HepG2 (cell line): ENCODE results near the gene ARL8B. TPM values are rescaled to one million over a fixed set of nuclear protein-coding genes. Genes with fewer than 3 reads are reported as not detected.
A peak's percentile ranks its signal among the peaks of the same experiment; 100 is the strongest.

Experiments used
- HMGA1 ChIP-seq: sonication (generic); formaldehyde crosslinking; conservative IDR thresholded peaks from 2 replicates; pipeline ENCODE4 v1.4.0; 2020; ENCODE audit warnings: missing genetic modification reagents
- IKZF4 ChIP-seq: sonication (generic); formaldehyde crosslinking; IDR thresholded peaks from 2 replicates; pipeline ENCODE4 v1.5.1; 2020; ENCODE audit warnings: borderline replicate concordance, mild to moderate bottlenecking, low read depth, missing genetic modification reagents; ENCODE audit errors: not compliant biosample characterization
- KDM2A ChIP-seq: sonication (generic); formaldehyde crosslinking; IDR thresholded peaks from 2 replicates; pipeline ENCODE4 v1.4.0; 2020; ENCODE audit warnings: low read depth, missing genetic modification reagents, borderline replicate concordance
- PAX8 ChIP-seq: sonication (generic); formaldehyde crosslinking; IDR thresholded peaks from 2 replicates; pipeline ENCODE4 v1.8.0; 2022; ENCODE audit warnings: mild to moderate bottlenecking, missing genetic modification reagents, borderline replicate concordance
- SIX4 ChIP-seq: sonication (generic); formaldehyde crosslinking; IDR thresholded peaks from 2 replicates; pipeline ENCODE4 v1.4.0; 2020; ENCODE audit warnings: missing genetic modification reagents
- SP140L ChIP-seq: sonication (generic); formaldehyde crosslinking; IDR thresholded peaks from 2 replicates; pipeline ENCODE4 v1.4.0; 2020; ENCODE audit warnings: missing genetic modification reagents, borderline replicate concordance
- STAG1 ChIP-seq: sonication (generic); formaldehyde crosslinking; IDR thresholded peaks from 2 replicates; pipeline ENCODE4 v1.4.0; 2020; ENCODE audit warnings: missing genetic modification reagents
- TBX3 ChIP-seq: fragments of 450-650 bp; IDR thresholded peaks from 2 replicates; pipeline ENCODE4 v1.6.1; 2017; ENCODE audit warnings: antibody characterized with exemption, mild to moderate bottlenecking, inconsistent platforms, borderline replicate concordance
- YY1 ChIP-seq: IDR thresholded peaks from 2 replicates; pipeline ENCODE4 v1.6.1; 2011; ENCODE audit warnings: low read length, low read depth, moderate library complexity, mild to moderate bottlenecking; ENCODE audit not compliant: insufficient read depth, insufficient replicate concordance
- ZC3H13 ChIP-seq: sonication (generic); formaldehyde crosslinking; IDR thresholded peaks from 2 replicates; pipeline ENCODE4 v1.8.1; 2023; ENCODE audit warnings: mild to moderate bottlenecking, missing genetic modification reagents, moderate library complexity
- ZNF207 ChIP-seq: fragments of 450-650 bp; IDR thresholded peaks from 2 replicates; pipeline ENCODE4 v1.6.1; 2016; ENCODE audit warnings: antibody characterized with exemption, borderline replicate concordance
- polyA plus RNA-seq, 8 experiments: library from polyadenylated mRNA; depleted of rRNA in 3 of 8; stranded (reverse) in 7 of 8; unstranded in 1 of 8; fragments of >200 nt; fragmentation: Illumina TruSeq in 4 of 8; extraction: Trizol in 4 of 8; gene quantifications; 2 replicates each; pipeline versions ENCODE4 v1.2.1 to v1.2.3, GENCODE V29; 2011 to 2016; ENCODE audit warnings: low read depth in 4 of 8, missing spikeins in 1 of 8, mixed read lengths in 1 of 8; ENCODE audit not compliant: insufficient read depth in 1 of 8
- total RNA-seq, 5 experiments: library from RNA; depleted of rRNA; stranded (reverse); fragments of >200 nt; fragmentation: Illumina TruSeq; extraction: Trizol; gene quantifications; 2 replicates each; pipeline ENCODE4 v1.2.3, GENCODE V29; 2016; ENCODE audit warnings: low read depth in 1 of 5
- TF ChIP-seq, protein P1 (sequence below): sonication (generic); formaldehyde crosslinking; IDR thresholded peaks from 2 replicates; pipeline ENCODE4 v1.5.1; 2020; ENCODE audit warnings: mild to moderate bottlenecking, missing genetic modification reagents, borderline replicate concordance
- TF ChIP-seq, protein P2 (sequence below): sonication (generic); formaldehyde crosslinking; IDR thresholded peaks from 2 replicates; pipeline ENCODE4 v1.9.0; 2021; ENCODE audit warnings: mild to moderate bottlenecking, missing genetic modification reagents
- TF ChIP-seq, protein P3 (sequence below): sonication (generic); formaldehyde crosslinking; conservative IDR thresholded peaks from 2 replicates; pipeline ENCODE4 v1.4.0; 2020; ENCODE audit warnings: mild to moderate bottlenecking, missing genetic modification reagents, moderate library complexity
- TF ChIP-seq, protein P4 (sequence below): conservative IDR thresholded peaks from 2 replicates; pipeline ENCODE4 v1.6.1; 2018; ENCODE audit warnings: missing genetic modification reagents

The ARL8B gene
- total and polyA plus RNA-seq, 2 of the 13 experiments (the other 11 are each of a cell fraction or from before 2014, with no cell fraction given): 23.5 to 30.4 TPM

DNA sequence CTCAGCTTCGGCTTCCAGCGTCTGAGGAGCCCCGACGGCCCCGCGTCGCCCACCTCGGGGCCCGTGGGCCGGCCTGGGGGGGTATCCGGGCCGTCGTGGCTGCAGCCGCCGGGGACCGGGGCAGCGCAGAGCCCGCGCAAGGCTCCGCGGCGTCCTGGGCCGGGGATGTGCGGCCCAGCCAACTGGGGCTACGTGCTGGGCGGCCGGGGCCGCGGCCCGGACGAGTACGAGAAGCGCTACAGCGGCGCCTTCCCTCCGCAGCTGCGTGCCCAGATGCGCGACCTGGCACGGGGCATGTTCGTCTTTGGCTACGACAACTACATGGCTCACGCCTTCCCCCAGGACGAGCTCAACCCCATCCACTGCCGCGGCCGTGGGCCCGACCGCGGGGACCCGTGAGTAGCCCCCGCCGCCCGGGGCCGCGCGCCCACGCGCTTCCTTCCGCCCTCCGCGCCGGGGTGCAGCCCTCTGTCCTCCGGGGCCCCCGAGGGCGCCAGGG lies 65.9 kb downstream of the ARL8B start (continued):
- TF ChIP-seq, protein P1, sequence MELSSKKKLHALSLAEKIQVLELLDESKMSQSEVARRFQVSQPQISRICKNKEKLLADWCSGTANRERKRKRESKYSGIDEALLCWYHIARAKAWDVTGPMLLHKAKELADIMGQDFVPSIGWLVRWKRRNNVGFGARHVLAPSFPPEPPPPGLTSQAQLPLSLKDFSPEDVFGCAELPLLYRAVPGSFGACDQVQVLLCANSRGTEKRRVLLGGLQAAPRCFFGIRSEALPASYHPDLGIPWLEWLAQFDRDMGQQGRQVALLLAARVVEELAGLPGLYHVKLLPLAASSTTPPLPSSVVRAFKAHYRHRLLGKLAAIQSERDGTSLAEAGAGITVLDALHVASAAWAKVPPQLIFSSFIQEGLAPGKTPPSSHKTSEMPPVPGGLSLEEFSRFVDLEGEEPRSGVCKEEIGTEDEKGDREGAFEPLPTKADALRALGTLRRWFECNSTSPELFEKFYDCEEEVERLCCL: no peak
- no peak for TF ChIP-seq HMGA1 (CRISPR knock-in tag)
- TF ChIP-seq IKZF4: no peak
- no peak for TF ChIP-seq ZC3H13 (CRISPR knock-in tag)
- TF ChIP-seq YY1: peak; percentile 2
- no peak for TF ChIP-seq SP140L (CRISPR knock-in tag)
- TF ChIP-seq, protein P2, sequence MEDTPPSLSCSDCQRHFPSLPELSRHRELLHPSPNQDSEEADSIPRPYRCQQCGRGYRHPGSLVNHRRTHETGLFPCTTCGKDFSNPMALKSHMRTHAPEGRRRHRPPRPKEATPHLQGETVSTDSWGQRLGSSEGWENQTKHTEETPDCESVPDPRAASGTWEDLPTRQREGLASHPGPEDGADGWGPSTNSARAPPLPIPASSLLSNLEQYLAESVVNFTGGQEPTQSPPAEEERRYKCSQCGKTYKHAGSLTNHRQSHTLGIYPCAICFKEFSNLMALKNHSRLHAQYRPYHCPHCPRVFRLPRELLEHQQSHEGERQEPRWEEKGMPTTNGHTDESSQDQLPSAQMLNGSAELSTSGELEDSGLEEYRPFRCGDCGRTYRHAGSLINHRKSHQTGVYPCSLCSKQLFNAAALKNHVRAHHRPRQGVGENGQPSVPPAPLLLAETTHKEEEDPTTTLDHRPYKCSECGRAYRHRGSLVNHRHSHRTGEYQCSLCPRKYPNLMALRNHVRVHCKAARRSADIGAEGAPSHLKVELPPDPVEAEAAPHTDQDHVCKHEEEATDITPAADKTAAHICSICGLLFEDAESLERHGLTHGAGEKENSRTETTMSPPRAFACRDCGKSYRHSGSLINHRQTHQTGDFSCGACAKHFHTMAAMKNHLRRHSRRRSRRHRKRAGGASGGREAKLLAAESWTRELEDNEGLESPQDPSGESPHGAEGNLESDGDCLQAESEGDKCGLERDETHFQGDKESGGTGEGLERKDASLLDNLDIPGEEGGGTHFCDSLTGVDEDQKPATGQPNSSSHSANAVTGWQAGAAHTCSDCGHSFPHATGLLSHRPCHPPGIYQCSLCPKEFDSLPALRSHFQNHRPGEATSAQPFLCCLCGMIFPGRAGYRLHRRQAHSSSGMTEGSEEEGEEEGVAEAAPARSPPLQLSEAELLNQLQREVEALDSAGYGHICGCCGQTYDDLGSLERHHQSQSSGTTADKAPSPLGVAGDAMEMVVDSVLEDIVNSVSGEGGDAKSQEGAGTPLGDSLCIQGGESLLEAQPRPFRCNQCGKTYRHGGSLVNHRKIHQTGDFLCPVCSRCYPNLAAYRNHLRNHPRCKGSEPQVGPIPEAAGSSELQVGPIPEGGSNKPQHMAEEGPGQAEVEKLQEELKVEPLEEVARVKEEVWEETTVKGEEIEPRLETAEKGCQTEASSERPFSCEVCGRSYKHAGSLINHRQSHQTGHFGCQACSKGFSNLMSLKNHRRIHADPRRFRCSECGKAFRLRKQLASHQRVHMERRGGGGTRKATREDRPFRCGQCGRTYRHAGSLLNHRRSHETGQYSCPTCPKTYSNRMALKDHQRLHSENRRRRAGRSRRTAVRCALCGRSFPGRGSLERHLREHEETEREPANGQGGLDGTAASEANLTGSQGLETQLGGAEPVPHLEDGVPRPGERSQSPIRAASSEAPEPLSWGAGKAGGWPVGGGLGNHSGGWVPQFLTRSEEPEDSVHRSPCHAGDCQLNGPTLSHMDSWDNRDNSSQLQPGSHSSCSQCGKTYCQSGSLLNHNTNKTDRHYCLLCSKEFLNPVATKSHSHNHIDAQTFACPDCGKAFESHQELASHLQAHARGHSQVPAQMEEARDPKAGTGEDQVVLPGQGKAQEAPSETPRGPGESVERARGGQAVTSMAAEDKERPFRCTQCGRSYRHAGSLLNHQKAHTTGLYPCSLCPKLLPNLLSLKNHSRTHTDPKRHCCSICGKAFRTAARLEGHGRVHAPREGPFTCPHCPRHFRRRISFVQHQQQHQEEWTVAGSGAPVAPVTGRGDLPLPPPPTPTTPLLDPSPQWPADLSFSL (CRISPR knock-in tag): no peak
- peak; percentile 51; the same call in 1 of the 2 replicates for TF ChIP-seq KDM2A (CRISPR knock-in tag)
- TF ChIP-seq, protein P3, sequence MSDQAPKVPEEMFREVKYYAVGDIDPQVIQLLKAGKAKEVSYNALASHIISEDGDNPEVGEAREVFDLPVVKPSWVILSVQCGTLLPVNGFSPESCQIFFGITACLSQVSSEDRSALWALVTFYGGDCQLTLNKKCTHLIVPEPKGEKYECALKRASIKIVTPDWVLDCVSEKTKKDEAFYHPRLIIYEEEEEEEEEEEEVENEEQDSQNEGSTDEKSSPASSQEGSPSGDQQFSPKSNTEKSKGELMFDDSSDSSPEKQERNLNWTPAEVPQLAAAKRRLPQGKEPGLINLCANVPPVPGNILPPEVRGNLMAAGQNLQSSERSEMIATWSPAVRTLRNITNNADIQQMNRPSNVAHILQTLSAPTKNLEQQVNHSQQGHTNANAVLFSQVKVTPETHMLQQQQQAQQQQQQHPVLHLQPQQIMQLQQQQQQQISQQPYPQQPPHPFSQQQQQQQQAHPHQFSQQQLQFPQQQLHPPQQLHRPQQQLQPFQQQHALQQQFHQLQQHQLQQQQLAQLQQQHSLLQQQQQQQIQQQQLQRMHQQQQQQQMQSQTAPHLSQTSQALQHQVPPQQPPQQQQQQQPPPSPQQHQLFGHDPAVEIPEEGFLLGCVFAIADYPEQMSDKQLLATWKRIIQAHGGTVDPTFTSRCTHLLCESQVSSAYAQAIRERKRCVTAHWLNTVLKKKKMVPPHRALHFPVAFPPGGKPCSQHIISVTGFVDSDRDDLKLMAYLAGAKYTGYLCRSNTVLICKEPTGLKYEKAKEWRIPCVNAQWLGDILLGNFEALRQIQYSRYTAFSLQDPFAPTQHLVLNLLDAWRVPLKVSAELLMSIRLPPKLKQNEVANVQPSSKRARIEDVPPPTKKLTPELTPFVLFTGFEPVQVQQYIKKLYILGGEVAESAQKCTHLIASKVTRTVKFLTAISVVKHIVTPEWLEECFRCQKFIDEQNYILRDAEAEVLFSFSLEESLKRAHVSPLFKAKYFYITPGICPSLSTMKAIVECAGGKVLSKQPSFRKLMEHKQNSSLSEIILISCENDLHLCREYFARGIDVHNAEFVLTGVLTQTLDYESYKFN (CRISPR knock-in tag): no peak
- TF ChIP-seq PAX8: no peak
- no peak for TF ChIP-seq ZNF207
- TF ChIP-seq STAG1: no peak
- no peak for TF ChIP-seq TBX3
- TF ChIP-seq, protein P4, sequence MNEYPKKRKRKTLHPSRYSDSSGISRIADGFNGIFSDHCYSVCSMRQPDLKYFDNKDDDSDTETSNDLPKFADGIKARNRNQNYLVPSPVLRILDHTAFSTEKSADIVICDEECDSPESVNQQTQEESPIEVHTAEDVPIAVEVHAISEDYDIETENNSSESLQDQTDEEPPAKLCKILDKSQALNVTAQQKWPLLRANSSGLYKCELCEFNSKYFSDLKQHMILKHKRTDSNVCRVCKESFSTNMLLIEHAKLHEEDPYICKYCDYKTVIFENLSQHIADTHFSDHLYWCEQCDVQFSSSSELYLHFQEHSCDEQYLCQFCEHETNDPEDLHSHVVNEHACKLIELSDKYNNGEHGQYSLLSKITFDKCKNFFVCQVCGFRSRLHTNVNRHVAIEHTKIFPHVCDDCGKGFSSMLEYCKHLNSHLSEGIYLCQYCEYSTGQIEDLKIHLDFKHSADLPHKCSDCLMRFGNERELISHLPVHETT (CRISPR knock-in tag): no peak
- no peak for TF ChIP-seq SIX4 (CRISPR knock-in tag)
